NCI-H526 (cell line): ENCODE measurements around the gene DYNLT2.

Experiments
- DNase-seq, 2 experiments: peaks; one replicate each; lab custom pipeline; 2025; lab: John Stamatoyannopoulos, UW

DYNLT2 gene

DNA sequence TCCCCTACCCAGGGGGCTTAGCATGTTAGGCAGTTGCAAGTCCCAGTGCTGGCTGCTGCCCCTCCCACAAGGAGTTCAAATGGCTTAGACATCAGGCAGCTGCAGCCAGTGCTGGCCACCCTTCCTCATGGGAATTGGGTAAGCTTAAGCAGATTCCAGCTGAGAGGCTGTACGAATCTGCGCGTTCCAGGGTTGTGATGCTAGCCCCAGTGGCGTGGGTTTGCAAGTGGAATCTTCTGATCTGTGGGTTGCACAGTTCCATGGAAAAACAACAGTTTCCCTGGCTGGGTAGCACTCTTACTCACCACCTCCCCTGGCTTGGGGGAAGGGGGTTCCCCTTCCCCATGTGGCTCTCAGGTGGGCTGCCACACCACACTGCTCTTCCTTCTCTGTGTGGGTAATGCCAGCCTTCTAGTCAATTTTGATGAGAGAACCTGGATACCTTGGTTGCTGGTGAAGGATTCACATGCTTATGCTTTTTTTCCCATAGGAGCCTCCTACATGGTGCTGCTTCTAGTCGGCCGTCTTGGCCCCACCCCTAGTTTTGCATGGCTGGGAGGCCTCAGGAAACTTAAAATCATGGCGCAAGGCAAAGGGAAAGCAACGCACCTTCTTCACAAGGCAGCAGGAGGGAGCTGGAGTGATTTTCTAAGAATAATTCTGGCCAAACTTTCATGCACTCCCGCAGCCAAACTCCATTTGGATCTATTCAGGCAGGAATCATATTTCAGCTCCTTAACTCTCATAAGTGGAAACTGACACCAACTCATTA is 13.0 kb downstream of the DYNLT2 start:
- no peak for DNase-seq

- no peak for DNase-seq
Observed at GRCh38 chr6:169729961-169730360, 21.4 kb downstream of the DYNLT2 start.

GRCh38 chr6:169726963-169727362 is 24.4 kb downstream of the DYNLT2 start:
- DNase-seq, result no peak

GRCh38 chr6:169726049-169726400 is 25.3 kb downstream of the DYNLT2 start:
- DNase-seq, result no peak

DNA sequence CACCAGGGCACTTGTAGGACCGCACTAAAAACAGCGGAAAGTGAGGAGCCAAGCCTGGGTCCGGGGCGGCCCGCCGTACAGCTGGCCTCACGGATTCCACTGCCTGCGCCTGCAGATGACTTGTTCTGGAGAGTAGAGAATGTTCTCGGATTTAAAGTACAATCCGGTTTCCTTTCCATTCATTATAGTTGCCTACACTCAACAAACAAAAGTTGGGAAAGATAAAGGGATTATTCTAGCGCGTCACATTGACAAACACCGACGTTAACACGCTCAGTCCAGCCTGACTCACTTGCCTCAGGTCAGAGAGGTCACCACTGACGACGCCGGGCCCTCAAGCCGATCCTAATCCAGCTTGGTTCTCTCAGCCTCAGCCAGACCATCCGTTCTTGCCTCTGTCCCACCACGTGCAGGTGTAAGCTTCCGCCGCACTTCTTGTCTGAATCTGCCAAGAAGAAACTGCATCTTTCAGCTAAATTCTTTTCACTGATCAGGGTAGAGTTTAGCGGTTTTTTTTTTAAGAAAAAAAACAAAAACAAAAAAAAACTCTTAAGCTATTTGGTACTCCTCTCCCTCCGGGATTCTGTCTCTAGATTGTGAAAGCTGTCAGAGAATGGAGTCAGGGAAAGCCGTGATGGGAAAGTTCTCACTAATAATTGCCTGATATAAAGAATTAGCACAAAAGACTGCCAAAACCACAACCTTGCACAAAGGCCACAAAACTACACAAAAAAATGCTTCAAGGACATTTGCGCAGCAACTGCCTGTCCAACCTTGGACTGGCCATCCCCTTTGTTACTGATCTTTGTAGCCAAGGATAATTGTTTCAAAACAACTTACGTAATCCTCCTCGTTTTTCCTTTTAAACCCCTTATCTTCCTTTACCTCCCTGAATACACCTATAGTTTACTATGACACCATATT is 26.0 kb downstream of the DYNLT2 start:
- DNase-seq, result peak; percentile 11 to 43

DNA sequence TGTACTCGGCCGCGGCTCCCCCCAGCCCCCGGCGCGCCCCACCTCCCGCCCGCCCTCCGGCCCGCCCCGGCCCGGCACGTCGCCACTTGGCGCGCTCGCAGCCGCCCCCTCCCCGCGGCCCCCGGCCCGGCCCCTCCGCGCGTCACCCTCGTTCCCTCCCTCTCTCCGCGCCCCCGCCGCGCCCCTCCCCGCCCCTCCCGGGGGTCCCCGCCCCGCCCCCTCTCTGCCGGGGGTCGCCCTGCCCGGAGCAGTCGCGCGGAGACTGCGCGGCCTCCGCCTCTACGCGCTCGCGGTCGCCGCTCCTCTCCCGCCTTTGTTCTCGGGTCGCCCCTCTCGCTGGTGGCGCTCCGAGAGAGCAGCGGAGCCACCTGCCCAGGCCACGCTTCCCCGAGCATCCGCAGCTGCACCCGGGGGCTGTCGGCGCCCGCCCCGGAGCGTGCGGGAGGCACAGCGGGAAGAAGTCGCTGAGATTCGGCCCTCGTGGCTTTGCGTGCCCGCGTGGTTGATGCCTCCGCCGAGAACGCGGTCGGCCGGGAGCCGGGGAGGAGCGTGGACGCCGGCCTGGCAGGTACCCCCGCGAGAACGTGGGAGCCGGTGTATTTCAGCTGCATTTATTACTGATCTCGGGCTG is 26.8 kb downstream of the DYNLT2 start, which contains the start of gene PHF10:
Gene PHF10, minus strand, starts transcription at position 7 of the 631 bp plus-strand sequence. CDS start 569 bp downstream, outside the sequence.
- peak; percentile 13 to 87 for DNase-seq

DNA sequence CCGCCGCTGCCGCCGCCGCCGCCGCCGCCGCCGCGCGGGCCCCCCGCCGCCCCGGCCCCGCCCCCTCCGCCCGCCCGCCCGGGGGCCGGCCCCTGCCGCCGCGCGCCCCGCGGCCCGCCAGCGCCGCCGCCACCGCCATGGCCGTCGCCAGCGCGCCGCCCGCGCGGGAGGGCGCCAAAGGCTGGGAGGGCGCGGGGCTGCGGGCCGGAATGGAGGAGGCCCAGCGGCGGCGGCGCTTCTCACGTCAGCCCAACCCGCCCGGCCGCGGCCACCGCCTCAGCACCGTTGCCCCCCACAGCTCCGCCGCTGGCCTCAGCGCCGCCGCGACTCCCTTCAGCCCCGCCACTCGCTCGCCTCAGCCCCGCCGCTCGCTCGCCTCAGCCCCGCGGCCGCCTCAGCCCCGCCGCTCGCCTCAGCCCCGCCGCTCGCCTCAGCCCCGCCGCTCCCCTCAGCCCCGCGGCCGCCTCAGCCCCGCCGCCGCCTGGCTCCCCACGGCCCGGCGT is 27.3 kb downstream of the DYNLT2 start:
- peak in 1 of 2 experiments; percentile 64 for DNase-seq

- DNase-seq, result peak; percentile 4 to 67
Observed at GRCh38 chr6:169723200-169723909, 28.0 kb downstream of the DYNLT2 start.

DNA sequence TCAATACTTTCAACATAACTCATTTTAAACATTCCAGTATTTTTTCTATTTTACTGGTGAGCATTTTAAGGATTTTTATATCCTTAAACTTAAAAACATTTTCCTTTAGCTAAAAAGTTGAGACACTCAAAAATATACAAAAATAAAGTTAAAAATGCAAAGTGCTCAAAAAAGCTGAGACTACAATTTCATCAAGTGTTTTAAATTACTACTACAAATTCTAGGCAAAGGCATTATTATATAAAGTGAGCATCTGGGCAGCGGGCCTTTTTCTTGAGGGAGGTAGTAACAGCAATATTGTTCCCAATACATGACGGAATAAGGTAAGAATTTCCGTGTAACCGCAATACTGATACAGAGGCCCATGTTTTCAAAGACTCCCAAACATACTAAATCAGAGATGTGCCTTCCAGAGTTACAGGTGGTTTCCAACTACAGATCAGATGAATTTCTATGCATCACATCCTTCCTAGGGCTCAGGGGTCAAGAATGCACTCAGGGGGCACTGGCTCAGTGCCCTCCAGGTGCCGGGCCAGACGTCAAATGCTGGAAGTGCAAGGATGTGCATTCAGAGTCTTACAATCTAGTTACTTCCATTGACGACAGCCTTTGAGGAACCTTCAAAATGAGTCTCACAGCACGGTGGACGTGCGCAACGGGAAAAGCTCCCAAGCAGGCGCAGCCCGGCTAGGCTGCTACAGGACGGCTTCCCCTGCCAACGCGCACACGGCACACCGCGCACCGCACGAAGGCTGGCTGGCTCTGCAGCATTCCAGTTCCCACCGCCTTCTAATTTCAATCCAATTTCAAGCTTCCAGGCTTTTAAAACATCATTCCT is 28.8 kb downstream of the DYNLT2 start:
- peak; percentile 51 to 67 for DNase-seq

DNA sequence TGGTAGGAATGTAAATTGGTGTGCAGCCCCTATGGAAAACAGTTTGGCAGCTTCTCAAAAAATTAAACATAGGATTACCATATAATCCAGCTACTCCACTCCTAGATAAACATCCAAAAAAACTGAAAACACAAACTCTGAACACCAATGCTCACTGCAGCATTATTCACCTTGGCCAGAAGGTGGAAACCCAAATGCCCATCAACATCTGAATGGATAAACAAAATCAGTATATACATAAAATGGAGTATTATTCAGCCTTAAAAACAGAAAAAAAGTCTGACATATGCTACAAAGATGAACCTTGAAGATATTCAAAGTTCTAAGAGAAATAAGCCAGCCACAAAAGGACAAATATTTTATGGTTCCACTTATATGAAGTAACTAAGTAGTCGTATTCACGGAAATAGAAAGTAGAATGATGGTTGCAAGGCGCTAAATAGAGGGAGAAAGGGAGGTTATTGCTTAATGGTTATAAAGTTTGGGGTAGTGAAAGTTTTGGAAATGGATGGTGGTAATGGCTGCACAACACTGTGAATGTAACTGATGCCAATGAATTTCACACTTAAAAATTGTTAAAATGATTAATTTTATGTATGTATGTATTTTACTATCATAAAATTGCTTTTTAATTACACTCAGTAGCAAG is 31.0 kb downstream of the DYNLT2 start:
- no peak for DNase-seq

GRCh38 chr6:169719117-169719516 is 32.3 kb downstream of the DYNLT2 start:
- no peak for DNase-seq

DNA sequence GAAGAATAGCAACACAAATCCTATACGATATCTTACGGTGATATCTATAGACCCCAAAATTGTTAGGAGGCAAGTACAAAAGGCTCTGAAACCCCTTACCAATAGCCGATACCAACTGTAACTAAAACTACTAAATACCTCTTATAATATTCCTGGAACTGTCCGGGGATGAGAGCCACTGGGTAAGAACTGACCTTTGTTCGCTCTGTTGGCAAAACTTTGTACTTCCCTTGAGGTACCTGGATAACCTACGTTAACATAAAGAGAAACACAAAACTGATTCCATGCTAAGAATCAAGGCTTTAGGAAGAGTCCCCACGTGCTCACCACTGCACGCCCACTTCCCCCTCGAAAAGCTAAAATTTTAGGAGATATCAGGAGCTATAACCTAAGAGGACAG is 36.8 kb downstream of the DYNLT2 start:
- DNase-seq, result no peak

DNA sequence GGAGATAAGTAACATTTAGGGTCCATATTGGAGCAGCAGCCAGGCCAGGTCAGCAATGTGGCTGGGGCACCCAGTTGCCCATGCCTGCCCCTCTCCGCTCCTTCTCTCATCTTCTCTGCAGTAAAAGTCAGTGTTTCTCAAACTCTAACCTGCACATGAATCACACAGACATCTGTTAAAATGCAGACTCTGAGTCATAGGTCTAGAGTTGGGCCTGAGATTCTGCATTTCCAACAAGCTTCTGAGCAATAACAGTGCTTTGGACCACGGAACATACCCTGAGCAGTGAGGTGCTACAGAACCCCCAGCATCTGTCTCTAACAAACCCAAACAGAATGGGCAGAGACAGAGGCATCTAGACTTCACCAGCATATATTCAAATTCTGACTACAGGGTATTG is 37.2 kb downstream of the DYNLT2 start:
- DNase-seq, result no peak

DNA sequence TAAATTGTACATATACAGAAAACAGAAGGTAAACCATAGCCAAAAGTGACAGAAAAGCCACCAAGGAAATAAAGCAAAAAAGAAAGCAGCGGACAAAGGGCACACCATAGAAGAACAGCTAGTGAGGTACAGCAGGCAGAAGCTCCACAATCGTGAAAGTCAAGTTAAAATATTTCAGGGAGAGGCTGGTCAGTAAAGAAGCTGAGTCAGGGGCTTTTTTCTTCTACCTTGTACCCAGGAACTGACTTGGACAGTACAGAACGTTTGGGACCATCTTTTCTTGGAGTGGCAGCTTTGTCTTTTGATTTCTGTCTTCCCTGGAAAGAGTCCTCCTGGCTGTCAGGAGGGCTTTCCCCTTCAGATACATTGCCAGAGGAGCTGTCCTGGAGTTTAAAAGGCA is 41.4 kb downstream of the DYNLT2 start:
- no peak for DNase-seq

DNA sequence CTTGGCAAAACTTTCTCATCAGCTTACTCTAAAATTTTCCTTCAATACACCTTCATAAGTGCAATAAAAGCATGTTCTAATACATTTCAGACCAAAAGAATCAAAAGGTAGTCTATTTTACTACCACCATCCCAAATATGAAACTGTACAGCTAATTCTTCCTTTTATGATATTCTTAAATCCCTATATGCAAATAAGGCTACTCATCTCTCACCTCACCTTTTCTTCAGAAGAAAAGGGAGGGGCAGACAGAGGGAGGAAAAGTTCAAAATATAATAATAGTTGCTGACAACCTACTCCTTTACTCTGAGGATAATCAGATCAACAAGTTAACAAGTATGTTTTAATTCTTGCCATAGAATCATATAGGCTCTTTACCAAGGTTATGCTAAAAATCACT is 42.1 kb downstream of the DYNLT2 start:
- DNase-seq, result no peak

- no peak for DNase-seq
Observed at GRCh38 chr6:169707772-169708171, 43.6 kb downstream of the DYNLT2 start.

GRCh38 chr6:169702840-169703246 is 48.5 kb downstream of the DYNLT2 start:
- DNase-seq, result no peak

DNA sequence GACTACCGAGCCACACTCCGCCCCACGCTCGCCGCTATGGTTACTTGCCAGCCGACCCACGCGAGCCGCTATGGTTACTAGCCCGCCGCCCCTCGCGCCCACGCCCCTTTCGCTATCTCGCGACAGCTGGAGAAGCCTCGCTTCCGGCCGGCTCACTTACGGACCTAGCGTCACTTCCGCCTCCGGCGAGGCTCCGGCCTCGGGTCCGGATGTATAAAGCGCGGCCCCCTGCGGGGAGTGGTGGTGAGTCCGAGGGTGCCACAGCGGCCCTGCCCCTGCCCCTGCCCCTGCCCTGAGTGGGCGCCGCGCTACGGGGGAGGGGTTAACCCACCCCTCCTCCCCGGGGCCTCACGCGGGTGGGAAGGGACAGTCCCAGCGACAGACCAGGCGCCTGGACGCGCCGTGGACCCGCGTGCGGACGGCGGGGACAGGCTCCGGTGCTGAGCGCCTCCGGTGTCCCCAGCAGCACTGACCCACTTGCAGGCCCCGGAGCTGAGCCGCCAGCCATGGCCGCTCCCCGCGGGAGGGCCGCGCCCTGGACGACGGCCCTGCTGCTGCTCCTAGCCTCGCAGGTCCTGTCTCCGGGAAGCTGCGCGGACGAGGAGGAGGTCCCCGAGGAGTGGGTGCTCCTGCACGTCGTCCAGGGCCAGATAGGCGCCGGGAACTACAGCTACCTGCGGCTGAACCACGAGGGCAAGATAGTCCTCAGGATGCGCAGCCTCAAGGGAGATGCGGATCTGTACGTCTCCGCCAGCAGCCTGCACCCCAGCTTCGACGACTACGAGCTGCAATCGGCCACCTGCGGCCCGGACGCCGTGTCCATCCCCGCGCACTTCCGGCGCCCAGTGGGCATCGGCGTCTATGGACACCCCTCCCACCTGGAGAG is 49.2 kb downstream of the DYNLT2 start, which contains the start of the genes C6orf120 and WDR27:
Gene C6orf120, plus strand, starts transcription at position 173 of the 886 bp plus-strand sequence. Its CDS starts 334 bp downstream, at position 507.
Gene WDR27, minus strand, starts transcription at position 76 of the 886 bp plus-strand sequence. CDS start 13,024 bp downstream, outside the sequence.
- peak; percentile 92 to 98 for DNase-seq
